ENCODE data around the gene KCTD13.
"Not testable (repeated sequence)": the region's sequence is repeated elsewhere in the genome, so short reads cannot be mapped to it uniquely, and the experiment has no call there.

The KCTD13 gene

DNA sequence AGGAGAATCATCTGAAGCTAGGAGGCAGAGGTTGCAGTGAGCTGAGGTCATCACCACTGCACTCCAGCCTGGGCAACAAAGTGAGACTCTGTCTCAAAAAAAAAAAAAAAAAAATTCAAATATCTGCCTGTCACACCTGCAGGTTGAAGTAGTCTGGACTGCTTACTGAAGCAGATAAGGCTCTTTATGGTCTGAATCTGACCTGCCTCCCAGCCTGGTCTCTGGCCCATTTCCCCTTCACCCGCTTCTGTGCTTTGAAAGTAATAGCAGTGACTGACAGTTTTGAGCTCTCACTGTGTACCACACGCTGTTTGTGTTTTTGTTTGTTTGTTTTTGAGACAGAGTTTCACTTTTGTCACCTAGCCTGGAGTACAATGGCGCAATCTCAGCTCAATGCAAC lies 32.5 kb downstream of the KCTD13 start:
- Histone ChIP-seq H3K27me3 (ENCODE audit: control insufficient read depth in 1 of 2, insufficient read depth in 2 of 2, low read length in 2 of 2) (peaks cover 13 to 22% of the 10 kb centered on the region in 2 donors), H3K9ac (ENCODE audit: low read length) (no peak overlapping the region), H3K27ac (ENCODE audit: low read depth, low read length) (no peak overlapping the region), H3K9me3 (ENCODE audit: low read length) (no peaks in the 10 kb centered on the region), H3K36me3 (ENCODE audit: insufficient read depth, low read length) (no peaks in the 10 kb centered on the region), H3K4me1 (ENCODE audit: insufficient read depth, low read length) (no peaks in the 10 kb centered on the region), H3K4me3 (ENCODE audit: low read depth in 1 of 2, low read length in 2 of 2) (no peak overlapping the region)

DNA sequence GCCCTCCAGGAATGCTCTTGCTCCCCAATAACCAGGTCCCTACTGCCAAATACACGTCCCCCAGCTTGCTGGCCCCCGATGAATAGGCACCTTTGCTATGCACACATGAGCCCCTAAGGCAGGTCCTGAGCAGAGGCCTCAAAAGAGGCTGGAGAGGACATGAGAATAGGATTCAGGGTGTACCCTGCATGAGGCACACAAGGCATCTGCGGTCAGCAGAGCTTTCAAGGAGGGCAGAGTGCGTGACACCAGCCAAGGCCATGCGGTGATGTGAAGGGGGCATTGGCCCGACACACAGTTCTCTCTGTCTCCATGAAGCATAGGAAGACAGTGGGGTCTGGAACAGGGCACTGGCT lies 33.6 kb downstream of the KCTD13 start:
- Histone ChIP-seq H3K27me3 (ENCODE audit: control insufficient read depth in 1 of 2, insufficient read depth in 2 of 2, low read length in 2 of 2) (peaks cover 2 to 11% of the 10 kb centered on the region in 2 donors), H3K4me3 (ENCODE audit: low read depth in 1 of 2, low read length in 2 of 2) (no peak overlapping the region), H3K9me3 (ENCODE audit: low read length) (no peaks in the 10 kb centered on the region), H3K4me1 (ENCODE audit: insufficient read depth, low read length) (no peaks in the 10 kb centered on the region), H3K27ac (ENCODE audit: low read depth, low read length) (no peak overlapping the region), H3K9ac (ENCODE audit: low read length) (no peak overlapping the region), H3K36me3 (ENCODE audit: insufficient read depth, low read length) (no peaks in the 10 kb centered on the region)

DNA sequence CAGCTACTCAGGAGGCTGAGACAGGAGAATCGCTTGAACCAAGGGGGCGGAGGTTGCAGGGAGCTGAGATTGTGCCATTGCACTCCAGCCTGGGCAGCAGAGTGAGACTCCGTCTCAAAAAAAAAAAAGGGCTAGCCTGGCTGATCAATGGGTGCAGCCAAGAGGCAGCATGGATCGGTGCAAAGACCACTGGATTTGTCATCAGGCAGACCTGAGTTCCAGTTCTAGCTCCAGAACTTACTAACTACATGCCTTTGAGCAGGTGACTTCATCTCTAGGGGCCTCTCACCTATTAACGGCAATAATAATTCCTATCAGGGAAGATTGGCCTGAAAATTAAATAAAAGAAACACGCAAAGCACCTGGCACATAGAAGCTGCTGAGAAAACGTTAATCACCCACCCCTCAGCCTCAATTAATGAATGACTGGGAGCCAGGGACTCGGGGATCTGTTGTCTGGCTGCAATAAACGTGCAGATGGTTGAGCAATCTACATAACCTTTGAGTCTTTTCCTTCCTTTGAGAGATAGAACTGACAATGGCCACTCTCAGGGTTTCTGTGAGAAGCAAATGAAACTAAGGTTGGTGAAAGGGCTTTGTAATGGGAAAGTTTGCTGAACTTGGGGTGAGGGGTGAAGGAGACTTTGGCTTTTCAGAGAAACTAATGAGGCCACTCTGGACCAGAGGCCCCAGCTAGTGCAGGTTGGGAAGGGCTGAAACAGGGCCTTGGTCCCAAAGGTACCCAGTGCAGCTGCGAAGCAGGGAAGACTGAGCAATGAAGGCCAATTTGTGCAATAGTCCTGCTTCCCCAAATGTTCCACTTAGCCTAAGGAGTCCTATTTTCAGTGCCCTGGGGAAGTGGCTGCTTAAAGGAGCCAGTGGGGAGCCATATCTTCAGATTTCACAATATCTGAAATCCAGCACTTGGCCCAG lies 34.2 kb downstream of the KCTD13 start:
- Histone ChIP-seq H3K36me3 (ENCODE audit: insufficient read depth, low read length) (no peaks in the 10 kb centered on the region), H3K27ac (ENCODE audit: low read depth, low read length) (no peak overlapping the region), H3K9me3 (ENCODE audit: low read length) (no peaks in the 10 kb centered on the region), H3K9ac (ENCODE audit: low read length) (no peak overlapping the region), H3K4me3 (ENCODE audit: low read depth in 1 of 2, low read length in 2 of 2) (no peak overlapping the region), H3K27me3 (ENCODE audit: control insufficient read depth in 1 of 2, insufficient read depth in 2 of 2, low read length in 2 of 2) (peaks cover 0 to 4% of the 10 kb centered on the region in 2 donors), H3K4me1 (ENCODE audit: insufficient read depth, low read length) (no peaks in the 10 kb centered on the region)

DNA sequence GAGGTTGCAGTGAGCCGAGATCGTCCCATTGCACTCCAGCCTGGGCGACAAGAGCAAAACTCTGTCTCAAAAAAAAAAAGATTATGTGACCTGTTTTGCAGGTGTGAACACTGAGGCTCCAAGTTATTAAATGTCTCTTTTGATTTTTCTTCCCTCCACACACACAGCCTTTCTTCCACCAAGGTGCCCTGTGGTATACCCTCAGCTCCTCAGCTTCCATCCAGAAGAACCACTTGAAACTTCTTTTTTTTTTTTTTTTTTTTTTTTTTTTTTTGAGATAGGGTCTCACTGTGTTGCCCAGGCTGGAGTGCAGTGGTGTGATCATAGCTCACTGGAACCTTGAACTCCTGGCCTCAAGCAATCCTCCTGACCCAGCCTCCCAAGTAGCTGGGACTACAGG lies 36.7 kb downstream of the KCTD13 start:
- H3K9me3 ChIP-seq (ENCODE audit: low read length); H3K4me1 ChIP-seq (ENCODE audit: insufficient read depth, low read length); H3K4me3 ChIP-seq (ENCODE audit: low read depth in 1 of 2, low read length in 2 of 2); H3K27ac ChIP-seq (ENCODE audit: low read depth, low read length); H3K27me3 ChIP-seq (ENCODE audit: control insufficient read depth in 1 of 2, insufficient read depth in 2 of 2, low read length in 2 of 2); H3K36me3 ChIP-seq (ENCODE audit: insufficient read depth, low read length); H3K9ac ChIP-seq (ENCODE audit: low read length): not testable (repeated sequence)

DNA sequence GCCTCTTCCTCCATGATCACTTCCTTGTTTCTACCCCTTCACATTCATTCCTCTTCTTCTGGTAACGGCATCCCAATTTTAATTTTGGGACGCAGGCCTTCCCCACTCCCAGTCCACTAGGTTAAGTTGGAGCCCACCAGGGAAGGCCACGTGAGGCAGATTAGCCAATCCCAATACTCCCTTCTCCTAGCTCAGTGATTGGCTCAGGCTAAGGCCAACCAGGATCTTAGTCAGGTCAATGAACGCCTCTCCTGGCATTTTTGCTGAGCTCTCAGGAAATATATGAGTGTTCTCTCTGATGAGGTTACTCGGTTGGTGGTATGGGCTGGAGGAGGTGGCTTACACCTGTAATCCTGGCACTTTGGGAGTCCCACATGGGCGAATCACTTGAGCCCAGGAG lies 42.0 kb downstream of the KCTD13 start:
- H3K9me3 ChIP-seq (ENCODE audit: low read length) = no peaks in the 10 kb centered on the region
- no peaks in the 10 kb centered on the region for H3K4me1 ChIP-seq (ENCODE audit: insufficient read depth, low read length)
- H3K27ac ChIP-seq (ENCODE audit: low read depth, low read length) = no peak overlapping the region
- H3K9ac ChIP-seq (ENCODE audit: low read length) = no peak overlapping the region
- no peak overlapping the region for H3K4me3 ChIP-seq (ENCODE audit: low read depth in 1 of 2, low read length in 2 of 2)
- no peaks in the 10 kb centered on the region for H3K36me3 ChIP-seq (ENCODE audit: insufficient read depth, low read length)
- peaks cover 0 to 6% of the 10 kb centered on the region in 2 donors for H3K27me3 ChIP-seq (ENCODE audit: control insufficient read depth in 1 of 2, insufficient read depth in 2 of 2, low read length in 2 of 2)

DNA sequence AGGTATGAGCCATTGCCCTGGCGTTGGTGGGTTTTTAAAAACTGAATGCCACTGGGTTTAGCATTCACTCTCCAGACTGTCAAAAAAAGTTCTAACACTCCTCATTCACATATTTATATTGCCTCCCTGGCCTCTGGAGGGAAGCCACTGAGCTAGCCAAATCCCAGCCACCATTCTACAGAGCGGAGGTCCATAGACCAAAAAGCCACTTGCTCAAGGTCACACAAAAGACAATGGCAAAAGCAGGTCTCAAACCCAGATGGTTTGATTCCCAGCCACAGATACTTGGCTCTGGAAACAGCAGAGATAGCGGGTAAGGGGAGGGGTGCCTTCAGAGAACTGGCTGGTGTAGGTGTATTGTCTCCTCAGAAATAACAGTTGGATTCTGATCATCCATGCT lies 45.0 kb downstream of the KCTD13 start:
- no peak overlapping the region for H3K4me3 ChIP-seq (ENCODE audit: low read depth in 1 of 2, low read length in 2 of 2)
- peaks cover 22 to 26% of the 10 kb centered on the region in 2 donors for H3K27me3 ChIP-seq (ENCODE audit: control insufficient read depth in 1 of 2, insufficient read depth in 2 of 2, low read length in 2 of 2)
- no peaks in the 10 kb centered on the region for H3K4me1 ChIP-seq (ENCODE audit: insufficient read depth, low read length)
- peaks cover 5% of the 10 kb centered on the region for H3K9me3 ChIP-seq (ENCODE audit: low read length)
- no peak overlapping the region for H3K27ac ChIP-seq (ENCODE audit: low read depth, low read length)
- no peaks in the 10 kb centered on the region for H3K36me3 ChIP-seq (ENCODE audit: insufficient read depth, low read length)
- H3K9ac ChIP-seq (ENCODE audit: low read length) = no peak overlapping the region

DNA sequence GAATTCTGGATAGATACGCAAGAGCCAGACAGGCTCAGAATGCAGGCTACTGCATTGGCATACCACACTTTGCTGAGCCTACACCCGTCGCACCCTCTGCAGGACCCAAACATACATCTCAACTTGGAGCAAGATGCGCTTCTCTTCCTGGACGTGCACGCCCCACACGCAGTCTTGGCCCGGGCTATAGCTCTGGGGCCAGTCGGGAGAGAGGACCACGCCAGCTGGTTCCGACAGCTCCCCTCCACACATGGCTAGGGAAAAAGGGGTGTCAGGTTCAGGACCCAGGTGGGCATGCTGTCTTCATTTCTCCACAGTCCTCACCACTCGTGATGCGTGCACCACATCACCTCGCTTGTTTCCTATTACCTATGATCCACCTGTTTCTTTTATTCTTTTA lies 47.9 kb downstream of the KCTD13 start:
- Histone ChIP-seq H3K4me1 (ENCODE audit: insufficient read depth, low read length) (no peaks in the 10 kb centered on the region), H3K9me3 (ENCODE audit: low read length) (peaks cover 5% of the 10 kb centered on the region), H3K9ac (ENCODE audit: low read length) (no peak overlapping the region), H3K27ac (ENCODE audit: low read depth, low read length) (no peak overlapping the region), H3K36me3 (ENCODE audit: insufficient read depth, low read length) (no peaks in the 10 kb centered on the region), H3K27me3 (ENCODE audit: control insufficient read depth in 1 of 2, insufficient read depth in 2 of 2, low read length in 2 of 2) (peaks cover 25 to 28% of the 10 kb centered on the region in 2 donors), H3K4me3 (ENCODE audit: low read depth in 1 of 2, low read length in 2 of 2) (no peak overlapping the region)

DNA sequence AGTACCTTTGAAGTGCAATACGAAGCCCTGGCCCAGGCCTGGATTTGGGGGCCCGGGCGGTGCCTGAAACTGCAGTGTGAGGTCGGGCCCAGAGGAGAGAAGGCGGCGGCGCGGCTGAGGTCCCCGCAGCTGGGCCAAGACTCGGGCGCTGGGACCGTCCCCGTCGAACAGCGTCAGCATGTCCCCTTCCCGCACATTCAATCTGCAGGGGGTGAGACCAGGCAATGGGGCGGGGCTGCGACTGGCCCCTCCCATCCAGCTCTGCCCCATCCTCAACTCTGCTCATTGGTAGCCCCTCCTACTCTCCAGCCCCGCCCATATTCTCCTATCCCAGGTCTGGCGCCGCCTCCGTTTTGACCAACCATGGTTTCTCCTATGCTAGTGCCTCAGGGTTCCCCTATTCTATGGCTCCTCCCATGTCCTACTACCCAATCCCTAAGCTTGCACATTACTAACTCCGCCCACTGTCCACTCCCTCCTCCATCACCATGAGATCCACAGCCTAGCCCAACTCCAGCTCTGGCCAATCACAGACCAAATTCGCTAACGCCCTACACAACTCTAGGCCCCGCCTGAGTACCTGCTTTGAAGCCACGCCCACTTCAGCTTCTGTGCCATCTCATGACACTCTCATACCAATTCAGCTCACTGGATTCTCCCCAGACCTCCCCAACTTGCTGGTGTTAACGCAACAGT lies 48.6 kb downstream of the KCTD13 start:
- H3K36me3 ChIP-seq (ENCODE audit: insufficient read depth, low read length) = no peaks in the 10 kb centered on the region
- no peak overlapping the region for H3K27ac ChIP-seq (ENCODE audit: low read depth, low read length)
- no peak overlapping the region for H3K4me3 ChIP-seq (ENCODE audit: low read depth in 1 of 2, low read length in 2 of 2)
- H3K27me3 ChIP-seq (ENCODE audit: control insufficient read depth in 1 of 2, insufficient read depth in 2 of 2, low read length in 2 of 2) = peaks cover 25 to 28% of the 10 kb centered on the region in 2 donors
- H3K9ac ChIP-seq (ENCODE audit: low read length) = no peak overlapping the region
- peaks cover 5% of the 10 kb centered on the region for H3K9me3 ChIP-seq (ENCODE audit: low read length)
- no peaks in the 10 kb centered on the region for H3K4me1 ChIP-seq (ENCODE audit: insufficient read depth, low read length)

DNA sequence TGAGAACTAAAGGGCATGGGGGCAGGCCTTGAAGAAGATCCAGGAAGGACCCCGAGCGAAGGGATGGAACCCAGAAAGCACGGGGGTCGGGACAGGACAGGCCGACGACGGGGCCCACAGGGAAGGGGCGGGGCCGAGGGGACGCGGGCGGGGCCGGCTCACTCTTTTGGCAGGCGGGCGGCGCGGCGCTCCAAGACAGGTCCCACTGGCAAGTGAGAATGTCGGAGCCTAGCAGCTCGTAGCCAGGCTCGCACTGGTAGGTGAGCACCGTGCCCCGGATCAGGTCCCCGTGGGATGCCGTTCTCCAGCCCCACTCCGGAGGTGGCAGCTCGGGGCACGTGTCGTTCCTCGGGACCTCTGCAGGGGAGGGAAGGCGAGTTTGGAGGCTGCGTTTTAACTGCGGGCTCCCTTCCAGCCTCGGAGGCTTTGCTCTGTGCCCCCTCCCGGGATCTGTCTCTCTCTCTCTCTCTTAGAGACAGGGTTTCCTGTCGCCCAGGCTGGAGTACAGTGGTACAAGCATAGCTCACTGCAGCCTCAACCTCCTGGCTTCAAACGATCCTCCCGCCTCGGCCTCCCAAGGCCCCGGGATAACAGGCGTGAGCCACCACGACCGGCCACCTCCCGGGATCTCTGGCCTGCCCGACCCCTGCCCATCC lies 49.3 kb downstream of the KCTD13 start:
- peaks cover 25 to 28% of the 10 kb centered on the region in 2 donors for H3K27me3 ChIP-seq (ENCODE audit: control insufficient read depth in 1 of 2, insufficient read depth in 2 of 2, low read length in 2 of 2)
- no peak overlapping the region for H3K4me3 ChIP-seq (ENCODE audit: low read depth in 1 of 2, low read length in 2 of 2)
- H3K9ac ChIP-seq (ENCODE audit: low read length) = no peak overlapping the region
- H3K4me1 ChIP-seq (ENCODE audit: insufficient read depth, low read length) = no peaks in the 10 kb centered on the region
- H3K36me3 ChIP-seq (ENCODE audit: insufficient read depth, low read length) = no peaks in the 10 kb centered on the region
- H3K9me3 ChIP-seq (ENCODE audit: low read length) = peaks cover 5% of the 10 kb centered on the region
- H3K27ac ChIP-seq (ENCODE audit: low read depth, low read length) = no peak overlapping the region

DNA sequence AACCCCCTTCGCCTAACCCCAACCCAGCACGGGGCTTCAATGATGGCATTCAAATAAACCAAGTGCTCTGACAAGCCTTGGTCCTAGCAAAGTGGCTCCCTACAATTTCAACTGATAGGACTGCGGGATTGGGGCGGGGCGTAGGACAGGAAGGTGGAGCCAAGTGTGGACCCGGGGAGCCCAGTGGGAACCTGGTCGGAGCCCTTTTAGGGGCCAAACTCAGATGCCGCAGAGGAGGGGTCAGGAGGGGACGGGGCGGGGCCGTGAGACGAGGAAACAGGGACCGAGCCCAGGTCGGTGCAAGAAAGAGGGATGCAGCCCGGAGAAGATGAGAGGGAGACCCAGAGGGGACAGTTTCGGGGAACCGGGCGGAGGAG lies 49.8 kb downstream of the KCTD13 start:
- no peak overlapping the region for H3K4me3 ChIP-seq (ENCODE audit: low read depth in 1 of 2, low read length in 2 of 2)
- H3K4me1 ChIP-seq (ENCODE audit: insufficient read depth, low read length) = no peaks in the 10 kb centered on the region
- no peaks in the 10 kb centered on the region for H3K36me3 ChIP-seq (ENCODE audit: insufficient read depth, low read length)
- H3K27ac ChIP-seq (ENCODE audit: low read depth, low read length) = no peak overlapping the region
- no peak overlapping the region for H3K9ac ChIP-seq (ENCODE audit: low read length)
- H3K27me3 ChIP-seq (ENCODE audit: control insufficient read depth in 1 of 2, insufficient read depth in 2 of 2, low read length in 2 of 2) = peaks cover 25 to 28% of the 10 kb centered on the region in 2 donors
- peaks cover 5% of the 10 kb centered on the region for H3K9me3 ChIP-seq (ENCODE audit: low read length)

DNA sequence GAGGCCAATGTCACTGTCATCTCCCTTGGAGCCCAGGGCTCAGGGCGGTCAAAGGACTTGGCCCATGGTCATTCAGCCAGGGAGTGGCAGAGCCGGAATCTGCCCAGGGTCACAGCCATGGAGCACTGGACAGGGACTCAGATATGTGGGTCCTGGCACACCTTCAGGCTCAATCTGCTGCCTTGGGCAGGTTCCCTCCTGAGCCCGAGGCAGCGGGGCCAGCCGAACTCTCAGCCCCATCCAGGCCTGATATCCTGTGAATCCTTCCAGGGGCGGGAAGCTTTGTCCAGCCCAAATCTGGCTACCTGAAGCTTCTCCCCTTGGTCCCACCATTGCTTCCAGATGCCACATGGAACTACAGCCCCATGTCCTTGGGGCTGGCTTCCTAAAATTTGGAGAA lies 50.8 kb downstream of the KCTD13 start:
- Histone ChIP-seq H3K4me1 (ENCODE audit: insufficient read depth, low read length) (no peaks in the 10 kb centered on the region), H3K9ac (ENCODE audit: low read length) (no peak overlapping the region), H3K27ac (ENCODE audit: low read depth, low read length) (no peak overlapping the region), H3K9me3 (ENCODE audit: low read length) (peaks cover 5% of the 10 kb centered on the region), H3K4me3 (ENCODE audit: low read depth in 1 of 2, low read length in 2 of 2) (no peak overlapping the region), H3K27me3 (ENCODE audit: control insufficient read depth in 1 of 2, insufficient read depth in 2 of 2, low read length in 2 of 2) (peaks cover 25 to 28% of the 10 kb centered on the region in 2 donors), H3K36me3 (ENCODE audit: insufficient read depth, low read length) (no peaks in the 10 kb centered on the region)

Measured in muscle layer of colon (tissue), 2 donors.